NB4 (cell line): Measurements from ENCODE around the gene SANBR.

Source experiments
- MYC ChIP-seq: IDR thresholded peaks from 2 replicates; pipeline ENCODE4 v1.6.1; 2011; ENCODE audit warnings: low read depth, low read length
- POLR2A ChIP-seq: IDR thresholded peaks from 2 replicates; pipeline ENCODE4 v1.6.1; 2011; ENCODE audit warnings: mild to moderate bottlenecking; ENCODE audit not compliant: insufficient read length; ENCODE audit errors: extremely low read depth

- TF ChIP-seq POLR2A (no peak), MYC (no peak)
These were observed 49.2 kb upstream of the SANBR start for GRCh38 chr2:61016392-61017002.
